Measurements from ENCODE around the gene CHMP4B.

- TF ChIP-seq, protein P1, sequence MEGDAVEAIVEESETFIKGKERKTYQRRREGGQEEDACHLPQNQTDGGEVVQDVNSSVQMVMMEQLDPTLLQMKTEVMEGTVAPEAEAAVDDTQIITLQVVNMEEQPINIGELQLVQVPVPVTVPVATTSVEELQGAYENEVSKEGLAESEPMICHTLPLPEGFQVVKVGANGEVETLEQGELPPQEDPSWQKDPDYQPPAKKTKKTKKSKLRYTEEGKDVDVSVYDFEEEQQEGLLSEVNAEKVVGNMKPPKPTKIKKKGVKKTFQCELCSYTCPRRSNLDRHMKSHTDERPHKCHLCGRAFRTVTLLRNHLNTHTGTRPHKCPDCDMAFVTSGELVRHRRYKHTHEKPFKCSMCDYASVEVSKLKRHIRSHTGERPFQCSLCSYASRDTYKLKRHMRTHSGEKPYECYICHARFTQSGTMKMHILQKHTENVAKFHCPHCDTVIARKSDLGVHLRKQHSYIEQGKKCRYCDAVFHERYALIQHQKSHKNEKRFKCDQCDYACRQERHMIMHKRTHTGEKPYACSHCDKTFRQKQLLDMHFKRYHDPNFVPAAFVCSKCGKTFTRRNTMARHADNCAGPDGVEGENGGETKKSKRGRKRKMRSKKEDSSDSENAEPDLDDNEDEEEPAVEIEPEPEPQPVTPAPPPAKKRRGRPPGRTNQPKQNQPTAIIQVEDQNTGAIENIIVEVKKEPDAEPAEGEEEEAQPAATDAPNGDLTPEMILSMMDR (IDR thresholded peaks at IDR 0.05): no peak
- TF ChIP-seq POLR2A (IDR thresholded peaks at IDR 0.05): no peak
Observed at GRCh38 chr20:33883164-33883563, 72.0 kb downstream of the CHMP4B start.
